Small intestine (tissue), 16 donors: Measurements from ENCODE around the gene NCKAP1. TPM values are rescaled to one million over a fixed set of nuclear protein-coding genes. Genes with fewer than 3 reads are reported as not detected.

Experiments
- DNase-seq, 2 donors: peaks; one replicate each; pipeline versions ENCODE4 v3.0.0 to v3.0.0-alpha.2; 2013
- FAIRE-seq: peaks from 2 replicates; lab custom pipeline; 2012; peaks lifted over from hg19 to GRCh38; lab: Jason Lieb, UNC
- H3K27ac ChIP-seq, 3 donors: one replicate each; pipeline ENCODE4 v1.5.1; 2013; ENCODE audit warnings: low read length in 2 of 3, mild to moderate bottlenecking in 2 of 3, control low read depth in 1 of 3, inconsistent platforms in 1 of 3, low read depth in 1 of 3, moderate library complexity in 1 of 3
- H3K27me3 ChIP-seq, 3 donors: one replicate each; pipeline ENCODE4 v1.6.1; 2013; ENCODE audit warnings: low read length in 3 of 3, inconsistent platforms in 1 of 3; ENCODE audit not compliant: control insufficient read depth in 3 of 3, insufficient read depth in 3 of 3
- H3K36me3 ChIP-seq, 3 donors: one replicate each; pipeline ENCODE4 v1.6.1; 2013; ENCODE audit warnings: low read length in 3 of 3, inconsistent platforms in 1 of 3, low read depth in 1 of 3, mild to moderate bottlenecking in 1 of 3, moderate library complexity in 1 of 3; ENCODE audit not compliant: control insufficient read depth in 3 of 3, insufficient read depth in 2 of 3
- H3K4me1 ChIP-seq, 3 donors: one replicate each; pipeline ENCODE4 v1.6.1; 2013; ENCODE audit warnings: low read length in 2 of 3, inconsistent platforms in 1 of 3, low read depth in 1 of 3, mild to moderate bottlenecking in 1 of 3, moderate library complexity in 1 of 3; ENCODE audit not compliant: control insufficient read depth in 3 of 3, insufficient read depth in 2 of 3
- H3K4me3 ChIP-seq, 3 donors: one replicate each; pipeline ENCODE4 v1.5.1; 2013; ENCODE audit warnings: low read length in 3 of 3, control low read depth in 1 of 3, inconsistent platforms in 1 of 3, low read depth in 1 of 3, mild to moderate bottlenecking in 1 of 3, moderate library complexity in 1 of 3
- H3K9me3 ChIP-seq, 2 donors: one replicate each; pipeline ENCODE4 v1.6.1; 2013; ENCODE audit warnings: low read depth in 1 of 2, low read length in 1 of 2; ENCODE audit not compliant: control insufficient read depth in 2 of 2, insufficient read depth in 1 of 2
- WGBS, 3 donors: extraction: QIAGEN DNeasy Blood & Tissue Kit; methylation state at CpG; one replicate each; pipeline ENCODE4 v1.1.7; 2013; 5-methylcytosine and 5-hydroxymethylcytosine counted together
- long read RNA-seq, 10 donors: transcript quantifications; one replicate each; lab custom pipeline, GENCODE V29; 2026
- polyA plus RNA-seq, 4 donors: library from polyadenylated mRNA; stranded (reverse) in 3 of 4; unstranded in 1 of 4; fragments of 200-250 nt in 3 of 4; fragments of 120-200 nt in 1 of 4; gene quantifications; one replicate each; pipeline versions ENCODE4 v1.2.1 to v1.2.3, GENCODE V29; 2013
- donor health status: healthy with polysubstance abuse.
- donor health status: control.
- donor health status: control.
- donor health status: Bipolar disorder and iron deficiency.
- donor health status: healthy.

NCKAP1 gene, protein sequence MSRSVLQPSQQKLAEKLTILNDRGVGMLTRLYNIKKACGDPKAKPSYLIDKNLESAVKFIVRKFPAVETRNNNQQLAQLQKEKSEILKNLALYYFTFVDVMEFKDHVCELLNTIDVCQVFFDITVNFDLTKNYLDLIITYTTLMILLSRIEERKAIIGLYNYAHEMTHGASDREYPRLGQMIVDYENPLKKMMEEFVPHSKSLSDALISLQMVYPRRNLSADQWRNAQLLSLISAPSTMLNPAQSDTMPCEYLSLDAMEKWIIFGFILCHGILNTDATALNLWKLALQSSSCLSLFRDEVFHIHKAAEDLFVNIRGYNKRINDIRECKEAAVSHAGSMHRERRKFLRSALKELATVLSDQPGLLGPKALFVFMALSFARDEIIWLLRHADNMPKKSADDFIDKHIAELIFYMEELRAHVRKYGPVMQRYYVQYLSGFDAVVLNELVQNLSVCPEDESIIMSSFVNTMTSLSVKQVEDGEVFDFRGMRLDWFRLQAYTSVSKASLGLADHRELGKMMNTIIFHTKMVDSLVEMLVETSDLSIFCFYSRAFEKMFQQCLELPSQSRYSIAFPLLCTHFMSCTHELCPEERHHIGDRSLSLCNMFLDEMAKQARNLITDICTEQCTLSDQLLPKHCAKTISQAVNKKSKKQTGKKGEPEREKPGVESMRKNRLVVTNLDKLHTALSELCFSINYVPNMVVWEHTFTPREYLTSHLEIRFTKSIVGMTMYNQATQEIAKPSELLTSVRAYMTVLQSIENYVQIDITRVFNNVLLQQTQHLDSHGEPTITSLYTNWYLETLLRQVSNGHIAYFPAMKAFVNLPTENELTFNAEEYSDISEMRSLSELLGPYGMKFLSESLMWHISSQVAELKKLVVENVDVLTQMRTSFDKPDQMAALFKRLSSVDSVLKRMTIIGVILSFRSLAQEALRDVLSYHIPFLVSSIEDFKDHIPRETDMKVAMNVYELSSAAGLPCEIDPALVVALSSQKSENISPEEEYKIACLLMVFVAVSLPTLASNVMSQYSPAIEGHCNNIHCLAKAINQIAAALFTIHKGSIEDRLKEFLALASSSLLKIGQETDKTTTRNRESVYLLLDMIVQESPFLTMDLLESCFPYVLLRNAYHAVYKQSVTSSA
- 100 to 1,000 TPM in 1 of 4 donors, 10 to 100 TPM in 3; 60.3 to 124 (median 71.5) TPM for polyA plus RNA-seq
- long read RNA-seq, donor 1, result 0 reads
- long read RNA-seq, donor 2, full-length matches to known transcripts, result 7 of 7 reads
- long read RNA-seq, donor 2, partial matches to known transcripts, result 0 of 7 reads
- long read RNA-seq, donor 2, other reads (novel, unspliced or antisense), result 0 of 7 reads
- long read RNA-seq, donor 3, full-length matches to known transcripts, result 3 of 62 reads
- long read RNA-seq, donor 3, partial matches to known transcripts, result 59 of 62 reads
- long read RNA-seq, donor 3, other reads (novel, unspliced or antisense), result 0 of 62 reads
- long read RNA-seq, donor 4, result 0 reads
- long read RNA-seq, donor 5, partial matches to known transcripts, result 11 of 11 reads
- long read RNA-seq, donor 5, other reads (novel, unspliced or antisense), result 0 of 11 reads
- long read RNA-seq, donor 6, full-length matches to known transcripts, result 10 of 44 reads
- long read RNA-seq, donor 6, partial matches to known transcripts, result 34 of 44 reads
- long read RNA-seq, donor 6, other reads (novel, unspliced or antisense), result 0 of 44 reads
- long read RNA-seq, donor 7, result 0 reads
- long read RNA-seq, donor 8, full-length matches to known transcripts, result 2 of 2 reads
- long read RNA-seq, donor 8, partial matches to known transcripts, result 0 of 2 reads
- long read RNA-seq, donor 8, other reads (novel, unspliced or antisense), result 0 of 2 reads
- long read RNA-seq, donor 9, full-length matches to known transcripts, result 1 of 11 reads
- long read RNA-seq, donor 9, partial matches to known transcripts, result 10 of 11 reads
- long read RNA-seq, donor 9, other reads (novel, unspliced or antisense), result 0 of 11 reads
- long read RNA-seq, donor 10, full-length matches to known transcripts, result 14 of 22 reads
- long read RNA-seq, donor 10, partial matches to known transcripts, result 8 of 22 reads
- long read RNA-seq, donor 10, other reads (novel, unspliced or antisense), result 0 of 22 reads

GRCh38 chr2:183038341-183039300 is at the start of gene NCKAP1:
TSS of gene NCKAP1 (minus strand) at chr2:183038457. CDS start at chr2:183038099, 358 bp downstream.
- H3K4me3 ChIP-seq, result peak within 1 kb of the TSS; percentile 65 to 89 (median 78)
- H3K9me3 ChIP-seq, result no peaks in the 10 kb centered on the region
- WGBS, 3 donors, result 2% methylated on average over 35 to 68 of the region's 68 CpGs
- H3K27ac ChIP-seq, result peak within 1 kb of the TSS; percentile 97 to 98 (median 97)
- H3K27me3 ChIP-seq, result no peaks in the 10 kb centered on the region
- DNase-seq (peak; percentile 87 to 97), FAIRE-seq (no peak)
- H3K4me1 ChIP-seq, result peaks cover 0 to 10% (median 0%) of the 10 kb centered on the region in 3 donors
- H3K36me3 ChIP-seq, result no peaks in the 10 kb centered on the region

DNA sequence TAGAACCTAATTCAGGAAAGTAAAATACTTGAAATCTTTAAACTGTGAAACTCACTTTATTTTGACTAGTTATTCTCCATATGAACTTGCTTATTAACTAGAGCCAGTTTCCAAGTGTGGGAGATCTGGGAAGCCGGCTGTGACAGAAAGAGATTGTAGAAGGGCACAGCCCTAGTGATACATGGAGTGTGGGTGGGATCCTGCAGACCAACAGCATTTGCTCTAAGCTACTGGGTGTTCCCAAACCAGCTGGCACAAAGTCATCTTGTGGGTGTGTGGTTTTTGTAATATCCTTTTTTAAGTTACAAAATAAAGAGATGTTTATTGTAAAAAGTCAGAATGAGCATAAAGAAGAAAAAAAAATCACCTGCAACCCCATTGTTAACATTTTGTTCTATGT is 43.7 kb upstream of the NCKAP1 start:
- Histone ChIP-seq H3K4me1 (peaks cover 0 to 4% (median 0%) of the 10 kb centered on the region in 3 donors), H3K36me3 (no peaks in the 10 kb centered on the region), H3K4me3 (no peak overlapping the region), H3K27ac (no peak overlapping the region), H3K27me3 (no peaks in the 10 kb centered on the region), H3K9me3 (no peaks in the 10 kb centered on the region)
- FAIRE-seq (no peak), DNase-seq (no peak)
- WGBS, 3 donors, result 46 to 67% (median 47%) methylated on average over 1 of the region's 1 CpG

GRCh38 chr2:183079139-183079775 is 41.0 kb upstream of the NCKAP1 start:
- FAIRE-seq (no peak), DNase-seq (peak in 1 of 2 donors; percentile 35)
- Histone ChIP-seq H3K9me3 (no peaks in the 10 kb centered on the region), H3K4me1 (peaks cover 0 to 4% (median 0%) of the 10 kb centered on the region in 3 donors), H3K27me3 (no peaks in the 10 kb centered on the region), H3K27ac (peak overlapping the region; percentile 68 to 88 (median 86)), H3K36me3 (no peaks in the 10 kb centered on the region), H3K4me3 (peak overlapping the region; percentile 48 to 81 (median 60))
- WGBS, 3 donors, result 13 to 20% (median 13%) methylated on average over 13 of the region's 13 CpGs

GRCh38 chr2:183078464-183079138 is 40.3 kb upstream of the NCKAP1 start, which contains the start of gene DUSP19:
TSS of gene DUSP19 (plus strand) at chr2:183078747. CDS start at chr2:183078934, 187 bp downstream.
- peak within 1 kb of the TSS; percentile 68 to 88 (median 86) for H3K27ac ChIP-seq
- peaks cover 0 to 4% (median 0%) of the 10 kb centered on the region in 3 donors for H3K4me1 ChIP-seq
- no peak for FAIRE-seq
- WGBS, 3 donors, result 0 to 1% (median 1%) methylated on average over 20 of the region's 20 CpGs
- peak; percentile 98 for DNase-seq
- no peaks in the 10 kb centered on the region for H3K27me3 ChIP-seq
- no peaks in the 10 kb centered on the region for H3K9me3 ChIP-seq
- H3K36me3 ChIP-seq, result no peaks in the 10 kb centered on the region
- peak within 1 kb of the TSS; percentile 48 to 81 (median 60) for H3K4me3 ChIP-seq

DNA sequence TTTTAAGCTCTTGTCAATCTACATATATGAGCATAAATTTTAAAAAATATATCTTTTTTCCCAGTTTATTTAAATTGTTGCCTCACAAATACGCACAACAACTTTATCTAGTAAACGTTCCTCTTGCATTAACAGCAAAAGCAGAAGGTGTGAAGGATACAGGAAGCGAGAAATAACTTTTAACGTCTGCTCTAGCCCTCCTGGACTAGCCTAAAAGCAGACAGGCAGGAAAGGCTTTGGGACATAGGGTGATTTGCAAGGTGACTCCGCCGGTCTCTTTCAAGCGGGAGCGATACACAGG is 39.9 kb upstream of the NCKAP1 start:
- Histone ChIP-seq H3K27me3 (no peaks in the 10 kb centered on the region), H3K27ac (peak overlapping the region; percentile 44 to 88 (median 86)), H3K4me1 (peaks cover 0 to 4% (median 0%) of the 10 kb centered on the region in 3 donors), H3K36me3 (no peaks in the 10 kb centered on the region), H3K9me3 (no peaks in the 10 kb centered on the region), H3K4me3 (peak overlapping the region; percentile 12 to 81 (median 60))
- no peak for FAIRE-seq
- WGBS, 3 donors, result 0 to 3% (median 2%) methylated on average over 8 of the region's 8 CpGs
- DNase-seq, result no peak

DNA sequence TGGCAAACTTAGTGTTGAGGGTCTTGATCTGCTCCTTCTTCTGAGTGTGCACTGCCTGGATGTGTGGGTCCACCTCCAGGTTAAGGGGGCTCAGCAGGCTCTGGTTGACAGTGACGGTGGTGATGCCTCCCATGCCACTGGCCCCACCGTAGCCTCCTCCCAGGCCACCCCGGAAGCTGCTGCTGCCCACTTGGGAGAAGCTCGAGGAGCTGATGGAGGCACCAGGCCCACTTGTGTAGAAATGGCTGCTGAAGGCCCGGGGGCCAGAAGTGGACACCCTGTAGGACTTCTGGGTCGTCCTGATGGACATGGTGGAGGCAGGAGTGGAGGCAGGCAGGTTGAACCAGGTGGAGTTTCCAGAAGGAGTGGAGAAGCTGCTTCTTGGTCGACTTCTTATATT is 33.9 kb upstream of the NCKAP1 start:
- 85 to 94% (median 91%) methylated on average over 7 of the region's 7 CpGs for WGBS, 3 donors
- Histone ChIP-seq H3K4me3 (no peak overlapping the region), H3K27ac (no peak overlapping the region), H3K36me3 (no peaks in the 10 kb centered on the region), H3K9me3 (peaks cover 0 to 10% of the 10 kb centered on the region in 2 donors), H3K4me1 (no peaks in the 10 kb centered on the region), H3K27me3 (no peaks in the 10 kb centered on the region)
- no peak for DNase-seq
- FAIRE-seq, result no peak
